ENCODE measurements around the gene RRAS.

Gene RRAS

GRCh38 chr19:49592486-49593232 lies 47.3 kb downstream of the RRAS start:
- in situ Hi-C loops (cut with HindIII; ENCODE audit: low sequenced_read_pairs) = no loop called here
- TF ChIP-seq CTCF (IDR thresholded peaks at IDR 0.05; ENCODE audit: low read depth, low read length) = no peak
- DNase-seq (ENCODE audit: low read depth, low spot score) = no peak
- peak overlapping the region; percentile 82 for H3K4me3 ChIP-seq (ENCODE audit: low read depth, low read length)

- peak; percentile 45 for DNase-seq (ENCODE audit: low read depth, low spot score)
- in situ Hi-C loops (cut with HindIII; ENCODE audit: low sequenced_read_pairs) = no loop called here
These were observed 48.0 kb downstream of the RRAS start for GRCh38 chr19:49591731-49592485.

GRCh38 chr19:49590971-49591730 lies 48.8 kb downstream of the RRAS start, which contains the start of gene PRR12:
TSS of gene PRR12 (plus strand) at chr19:49591182. CDS start at chr19:49591655, 473 bp downstream.
- in situ Hi-C loops (cut with HindIII; ENCODE audit: low sequenced_read_pairs) = no loop called here
- peak; percentile 67 for DNase-seq (ENCODE audit: low read depth, low spot score)

More at GRCh38 chr19:49591731-49592485, 48.0 kb downstream of the RRAS start:
- no peak for TF ChIP-seq CTCF (IDR thresholded peaks at IDR 0.05; ENCODE audit: low read depth, low read length)
- H3K4me3 ChIP-seq (ENCODE audit: low read depth, low read length) = peak overlapping the region; percentile 82

GRCh38 chr19:49590071-49590970 lies 49.6 kb downstream of the RRAS start:
- in situ Hi-C loops (cut with HindIII; ENCODE audit: low sequenced_read_pairs) = no loop called here
- peak overlapping the region; percentile 61 for H3K4me3 ChIP-seq (ENCODE audit: low read depth, low read length)
- peak; percentile 12 for TF ChIP-seq CTCF (IDR thresholded peaks at IDR 0.05; ENCODE audit: low read depth, low read length)
- DNase-seq (ENCODE audit: low read depth, low spot score) = peak; percentile 97

More at GRCh38 chr19:49590971-49591730, 48.8 kb downstream of the RRAS start, which contains the start of gene PRR12:
- peak within 1 kb of the TSS; percentile 82 for H3K4me3 ChIP-seq (ENCODE audit: low read depth, low read length)
- no peak for TF ChIP-seq CTCF (IDR thresholded peaks at IDR 0.05; ENCODE audit: low read depth, low read length)

- no peak for DNase-seq (ENCODE audit: low read depth, low spot score)
- TF ChIP-seq CTCF (IDR thresholded peaks at IDR 0.05; ENCODE audit: low read depth, low read length) = no peak
- in situ Hi-C loops (cut with HindIII; ENCODE audit: low sequenced_read_pairs) = no loop called here
- H3K4me3 ChIP-seq (ENCODE audit: low read depth, low read length) = no peak overlapping the region
These were observed 50.4 kb downstream of the RRAS start for GRCh38 chr19:49589502-49589905.

Measured in astrocyte of the spinal cord (primary cell).